ENCODE measurements around the gene TANGO6. TPM values are rescaled to one million over a fixed set of nuclear protein-coding genes. Genes with fewer than 3 reads are reported as not detected.

The TANGO6 gene
- total and polyA plus RNA-seq, 2 of the 8 experiments (the other 6 are each of a cell fraction or from before 2014, with no cell fraction given) = 5.0 to 19.5 TPM

- H4K91ac ChIP-seq (replicated peaks; ENCODE audit: insufficient read length, low read length) = peak overlapping the region; percentile 57
- no peaks in the 10 kb centered on the region for H3K79me2 ChIP-seq (ENCODE audit: control insufficient read depth in 1 of 2, insufficient read depth in 2 of 2, low read length in 2 of 2)
- no peaks in the 10 kb centered on the region for H3K36me3 ChIP-seq (ENCODE audit: control insufficient read depth in 2 of 4, insufficient read depth in 4 of 4, low read length in 3 of 4)
- no peak overlapping the region for H2BK20ac ChIP-seq (ENCODE audit: low read length)
- H3K23me2 ChIP-seq (ENCODE audit: low read depth, low read length) = no peaks in the 10 kb centered on the region
- H3K9me3 ChIP-seq (ENCODE audit: insufficient read depth in 2 of 2, low read depth in 1 of 2, low read length in 1 of 2) = no peaks in the 10 kb centered on the region
- H3K18ac ChIP-seq (ENCODE audit: extremely low read depth, low read length) = peak overlapping the region; percentile 91
- H3K4me1 ChIP-seq (replicated peaks in 1 of 4; ENCODE audit: control insufficient read depth in 3 of 4, insufficient read depth in 4 of 4, low read length in 3 of 4) = peaks cover 9 to 14% (median 12%) of the 10 kb centered on the region in 4 experiments
- H2BK5ac ChIP-seq (ENCODE audit: low read depth, low read length) = 0 out of 2 replicates have a peak overlapping the region, but pooled peaks have one; percentile 91
- H3K27ac ChIP-seq (ENCODE audit: low read depth, low read length) = no peak overlapping the region
- FAIRE-seq = no peak
- H3K4me3 ChIP-seq (ENCODE audit: extremely low read depth in 1 of 4, insufficient read depth in 2 of 4, low read depth in 3 of 4, low read length in 4 of 4) = no peak overlapping the region
- CTCF ChIA-PET (ENCODE audit: partially characterized antibody) = interaction anchor here (1.2 to 2.1 kb wide), 6 partner anchors 10 to 35 kb away, joined by 3 to 13 read pairs (median 6); no protein-coding TSS in a partner anchor
- H3K56ac ChIP-seq (replicated peaks; ENCODE audit: insufficient read length, low read depth, low read length) = no peak overlapping the region
- H2AFZ ChIP-seq (ENCODE audit: low read length) = no peak overlapping the region
- H3K9ac ChIP-seq (replicated peaks in 1 of 4; ENCODE audit: extremely low read depth in 1 of 4, low read depth in 3 of 4, low read length in 3 of 4) = no peak overlapping the region
- no peak overlapping the region for H3K14ac ChIP-seq (ENCODE audit: insufficient read length)
- peak overlapping the region; percentile 20; the same call in 1 of the 2 replicates for H2BK15ac ChIP-seq (ENCODE audit: low read length)
- H4K8ac ChIP-seq (ENCODE audit: extremely low read depth, insufficient read depth, low read length) = no peak overlapping the region
- no peak overlapping the region for H2BK120ac ChIP-seq (replicated peaks; ENCODE audit: low read depth, low read length)
- H3K4ac ChIP-seq (replicated peaks; ENCODE audit: insufficient read length, low read depth, low read length) = no peak overlapping the region
- no peaks in the 10 kb centered on the region for H3K79me1 ChIP-seq (ENCODE audit: low read depth, low read length)
- no peak overlapping the region for H3K23ac ChIP-seq (ENCODE audit: insufficient read length)
- H4K20me1 ChIP-seq (replicated peaks in 1 of 2; ENCODE audit: control insufficient read depth in 1 of 2, insufficient read depth in 2 of 2, low read length in 2 of 2) = no peaks in the 10 kb centered on the region
- H2BK12ac ChIP-seq (ENCODE audit: low read depth, low read length) = peak overlapping the region; percentile 98; the same call in 1 of the 2 replicates
- H3K4me2 ChIP-seq (ENCODE audit: insufficient read depth in 1 of 2, low read depth in 2 of 2, low read length in 2 of 2) = no peak overlapping the region; a peak in 1 of 4 replicates
- TF ChIP-seq CHD2 (IDR thresholded peaks at IDR 0.05; ENCODE audit: low read length) (no peak), EP300 (IDR thresholded peaks at IDR 0.05; ENCODE audit: borderline replicate concordance in 1 of 2, low read depth in 2 of 2, low read length in 2 of 2) (no peak), RNF2 (IDR thresholded peaks at IDR 0.05; ENCODE audit: borderline replicate concordance, low read depth, low read length, missing control alignments, poor library complexity, severe bottlenecking) (no peak), SRF (IDR thresholded peaks at IDR 0.05; ENCODE audit: low read depth, low read length) (no peak), JUN (IDR thresholded peaks at IDR 0.05; ENCODE audit: low read depth, low read length) (no peak), BRCA1 (IDR thresholded peaks at IDR 0.05; ENCODE audit: low read depth, low read length) (no peak), CHD1 (IDR thresholded peaks at IDR 0.05; ENCODE audit: low read depth, low read length) (no peak), POLR2A (IDR thresholded peaks at IDR 0.05; ENCODE audit: control extremely low read depth in 1 of 2, low read depth in 2 of 2, low read length in 2 of 2) (no peak)
- 77% methylated on average over 4 of the region's 4 CpGs; no CpG with 5 or more reads in 1 of the 2 experiments for WGBS, 2 experiments (ENCODE audit: extremely low coverage in 1 of 2, insufficient coverage in 1 of 2, insufficient read length in 1 of 2, insufficient replicate concordance in 2 of 2, low coverage in 1 of 2, low lambda C conversion rate in 2 of 2, missing lambda C conversion rate in 1 of 2)
- no peak overlapping the region for H4K5ac ChIP-seq (ENCODE audit: insufficient read length, low read depth, low read length)
- peak overlapping the region; percentile 41; the same call in 1 of the 2 replicates for H2AK5ac ChIP-seq (ENCODE audit: low read depth, low read length)
- no peak for DNase-seq (ENCODE audit: low read depth in 1 of 2, low spot score in 2 of 2)
- H3K27me3 ChIP-seq (replicated peaks in 1 of 4; ENCODE audit: control insufficient read depth in 3 of 4, extremely low read depth in 1 of 4, insufficient read depth in 3 of 4, low read length in 3 of 4) = no peaks in the 10 kb centered on the region
- POLR2A ChIA-PET (ENCODE audit: partially characterized antibody) = interaction anchor here (0.9 to 1.9 kb wide), 7 partner anchors 15 to 126 kb away, joined by 3 to 10 read pairs (median 4); partner anchors contain the start of gene HAS3
These were observed 245.4 kb downstream of the TANGO6 start for GRCh38 chr16:69088684-69089083.
